ENCODE results near the gene CLCA4.

CLCA4 gene

GRCh38 chr1:86517336-86517735 is 29.5 kb upstream of the CLCA4 start:
- no peak for TF ChIP-seq POLR2A (IDR thresholded peaks at IDR 0.05; ENCODE audit: low read depth, low read length)
- DNase-seq (ENCODE audit: insufficient read length, low spot score) (no peak), FAIRE-seq (no peak)

GRCh38 chr1:86520789-86521521 is 25.9 kb upstream of the CLCA4 start:
- no peak for TF ChIP-seq POLR2A (IDR thresholded peaks at IDR 0.05; ENCODE audit: low read depth, low read length)
- no peak for FAIRE-seq
- no peak for DNase-seq (ENCODE audit: insufficient read length, low spot score)

- no peak for DNase-seq (ENCODE audit: insufficient read length, low spot score)
- no peak for TF ChIP-seq POLR2A (IDR thresholded peaks at IDR 0.05; ENCODE audit: low read depth, low read length)
- no peak for FAIRE-seq
These were observed 25.4 kb upstream of the CLCA4 start for GRCh38 chr1:86521522-86521891.

- FAIRE-seq (no peak), DNase-seq (ENCODE audit: insufficient read length, low spot score) (no peak)
- no peak for TF ChIP-seq POLR2A (IDR thresholded peaks at IDR 0.05; ENCODE audit: low read depth, low read length)
These were observed 24.6 kb upstream of the CLCA4 start for GRCh38 chr1:86522240-86522639.

GRCh38 chr1:86523670-86524354 is 23.1 kb upstream of the CLCA4 start:
- no peak for FAIRE-seq
- TF ChIP-seq POLR2A (IDR thresholded peaks at IDR 0.05; ENCODE audit: low read depth, low read length) = no peak

GRCh38 chr1:86527306-86527705 is 19.6 kb upstream of the CLCA4 start:
- no peak for DNase-seq (ENCODE audit: insufficient read length, low spot score)
- FAIRE-seq = no peak
- TF ChIP-seq POLR2A (IDR thresholded peaks at IDR 0.05; ENCODE audit: low read depth, low read length) = no peak

More at GRCh38 chr1:86523670-86524354, 23.1 kb upstream of the CLCA4 start:
- no peak for DNase-seq (ENCODE audit: insufficient read length, low spot score)

- DNase-seq (ENCODE audit: insufficient read length, low spot score) = no peak
These were observed 16.6 kb upstream of the CLCA4 start for GRCh38 chr1:86530211-86530845.

GRCh38 chr1:86537928-86538695 is 8.8 kb upstream of the CLCA4 start:
- no peak for FAIRE-seq
- no peak for TF ChIP-seq POLR2A (IDR thresholded peaks at IDR 0.05; ENCODE audit: low read depth, low read length)
- no peak for DNase-seq (ENCODE audit: insufficient read length, low spot score)

More at GRCh38 chr1:86530211-86530845, 16.6 kb upstream of the CLCA4 start:
- no peak for TF ChIP-seq POLR2A (IDR thresholded peaks at IDR 0.05; ENCODE audit: low read depth, low read length)
- no peak for FAIRE-seq

- DNase-seq (ENCODE audit: insufficient read length, low spot score) = no peak
- no peak for TF ChIP-seq POLR2A (IDR thresholded peaks at IDR 0.05; ENCODE audit: low read depth, low read length)
- FAIRE-seq = no peak
These were observed 8.1 kb upstream of the CLCA4 start for GRCh38 chr1:86538775-86539174.

- no peak for TF ChIP-seq POLR2A (IDR thresholded peaks at IDR 0.05; ENCODE audit: low read depth, low read length)
- FAIRE-seq = no peak
- no peak for DNase-seq (ENCODE audit: insufficient read length, low spot score)
These were observed 5.0 kb upstream of the CLCA4 start for GRCh38 chr1:86541859-86542258.

GRCh38 chr1:86542631-86543030 is 4.2 kb upstream of the CLCA4 start:
- TF ChIP-seq POLR2A (IDR thresholded peaks at IDR 0.05; ENCODE audit: low read depth, low read length) = no peak
- DNase-seq (ENCODE audit: insufficient read length, low spot score) (no peak), FAIRE-seq (no peak)

GRCh38 chr1:86548839-86549238 is 2.0 kb downstream of the CLCA4 start:
- DNase-seq (ENCODE audit: insufficient read length, low spot score) = no peak
- TF ChIP-seq POLR2A (IDR thresholded peaks at IDR 0.05; ENCODE audit: low read depth, low read length) = no peak
- no peak for FAIRE-seq

- DNase-seq (ENCODE audit: insufficient read length, low spot score) (no peak), FAIRE-seq (no peak)
- no peak for TF ChIP-seq POLR2A (IDR thresholded peaks at IDR 0.05; ENCODE audit: low read depth, low read length)
These were observed 4.4 kb downstream of the CLCA4 start for GRCh38 chr1:86551305-86551704.

- no peak for TF ChIP-seq POLR2A (IDR thresholded peaks at IDR 0.05; ENCODE audit: low read depth, low read length)
- FAIRE-seq = no peak
- DNase-seq (ENCODE audit: insufficient read length, low spot score) = no peak
These were observed 5.5 kb downstream of the CLCA4 start for GRCh38 chr1:86552376-86552775.

All from H54 (cell line).